Vagina (tissue), 2 donors: ENCODE results near the gene HIBCH. TPM values are rescaled to one million over a fixed set of nuclear protein-coding genes. Genes with fewer than 3 reads are reported as not detected.
"Not testable (repeated sequence)": the region's sequence is repeated elsewhere in the genome, so short reads cannot be mapped to it uniquely, and the experiment has no call there.

Source experiments
- DNase-seq, 2 donors: peaks; one replicate each; pipeline ENCODE4 v3.0.0-alpha.2; 2017; ENCODE audit errors: extremely low spot score in 2 of 2
- H3K27ac ChIP-seq: fragments of 200-600 bp; sonication (generic); one replicate; pipeline ENCODE4 v1.5.1; 2019
- H3K27me3 ChIP-seq: fragments of 200-600 bp; sonication (generic); one replicate; pipeline ENCODE4 v1.5.1; 2019
- H3K36me3 ChIP-seq, 2 donors: fragments of 200-600 bp; sonication (generic); one replicate each; pipeline ENCODE4 v1.5.1; 2017 to 2019
- H3K4me1 ChIP-seq: fragments of 200-600 bp; sonication (generic); one replicate; pipeline ENCODE4 v1.5.1; 2019
- H3K4me3 ChIP-seq, 2 donors: fragments of 200-600 bp; sonication (generic); 1 replicate in 1 of 2; 2 replicates in 1 of 2; pipeline ENCODE4 v1.5.1; 2016 to 2019
- H3K9me3 ChIP-seq: fragments of 200-600 bp; sonication (generic); one replicate; pipeline ENCODE4 v1.5.1; 2019
- POLR2A ChIP-seq, 2 donors: fragments of 450-650 bp; IDR thresholded peaks; one replicate each; pipeline ENCODE4 v1.6.1; 2017; ENCODE audit warnings: antibody characterized with exemption in 2 of 2, mild to moderate bottlenecking in 2 of 2, moderate library complexity in 2 of 2
- POLR2AphosphoS5 ChIP-seq, 2 donors: sonication (generic); formaldehyde crosslinking; IDR thresholded peaks; one replicate each; pipeline ENCODE4 v1.9.0; 2017; ENCODE audit warnings: antibody characterized with exemption in 2 of 2, mild to moderate bottlenecking in 2 of 2, low read depth in 1 of 2; ENCODE audit not compliant: insufficient read depth in 1 of 2
- intact Hi-C: fragments of 100-400 bp; cut with DNase I; formaldehyde crosslinking; loops from one replicate; pipeline ENCODE4 v1.15.1; 2023
- total RNA-seq: library from RNA; depleted of rRNA; stranded (reverse); fragments of >200 nt; gene quantifications from one replicate; pipeline ENCODE4 v1.2.3, GENCODE V29; 2016
- TF ChIP-seq, protein P1 (sequence below), 3 experiments: fragments of 450-650 bp in 2 of 3; fragments of 200-600 bp in 1 of 3; sonication (generic) in 1 of 3; IDR thresholded peaks; one replicate each; pipeline ENCODE4 v1.5.1; 2017 to 2019; ENCODE audit warnings: antibody characterized with exemption in 3 of 3, mild to moderate bottlenecking in 2 of 3, moderate library complexity in 2 of 3

Gene HIBCH
- total RNA-seq, 1 donor from 2014 or later, result 25.0 TPM

DNA sequence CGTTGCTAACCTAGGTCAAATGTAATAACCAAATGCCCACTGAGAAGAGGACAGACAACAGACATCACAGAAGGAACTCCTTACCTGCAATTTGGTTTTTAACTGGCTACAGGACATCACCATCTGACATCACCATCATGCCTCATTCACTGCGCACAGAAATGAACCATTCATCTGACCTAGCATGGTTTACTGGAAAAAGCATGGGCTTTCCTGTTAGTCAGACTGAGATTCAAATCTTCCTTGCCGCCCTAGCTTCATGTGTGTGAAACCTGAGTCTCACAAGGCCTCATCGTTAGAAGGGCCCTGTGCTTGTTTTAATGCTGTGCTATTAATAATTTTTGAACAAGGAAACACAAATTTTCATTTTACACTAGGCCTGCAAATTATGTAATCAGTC, 1.1 kb upstream of the HIBCH start:
- no peak for DNase-seq
- Histone ChIP-seq H3K4me1 (peaks cover 38% of the 10 kb centered on the region), H3K4me3 (no peak overlapping the region), H3K27ac (peak overlapping the region; percentile 98), H3K9me3 (no peaks in the 10 kb centered on the region), H3K27me3 (no peaks in the 10 kb centered on the region), H3K36me3 (no peaks in the 10 kb centered on the region)
- TF ChIP-seq POLR2A (IDR thresholded peaks at IDR 0.05), result no peak
- TF ChIP-seq, protein P1, sequence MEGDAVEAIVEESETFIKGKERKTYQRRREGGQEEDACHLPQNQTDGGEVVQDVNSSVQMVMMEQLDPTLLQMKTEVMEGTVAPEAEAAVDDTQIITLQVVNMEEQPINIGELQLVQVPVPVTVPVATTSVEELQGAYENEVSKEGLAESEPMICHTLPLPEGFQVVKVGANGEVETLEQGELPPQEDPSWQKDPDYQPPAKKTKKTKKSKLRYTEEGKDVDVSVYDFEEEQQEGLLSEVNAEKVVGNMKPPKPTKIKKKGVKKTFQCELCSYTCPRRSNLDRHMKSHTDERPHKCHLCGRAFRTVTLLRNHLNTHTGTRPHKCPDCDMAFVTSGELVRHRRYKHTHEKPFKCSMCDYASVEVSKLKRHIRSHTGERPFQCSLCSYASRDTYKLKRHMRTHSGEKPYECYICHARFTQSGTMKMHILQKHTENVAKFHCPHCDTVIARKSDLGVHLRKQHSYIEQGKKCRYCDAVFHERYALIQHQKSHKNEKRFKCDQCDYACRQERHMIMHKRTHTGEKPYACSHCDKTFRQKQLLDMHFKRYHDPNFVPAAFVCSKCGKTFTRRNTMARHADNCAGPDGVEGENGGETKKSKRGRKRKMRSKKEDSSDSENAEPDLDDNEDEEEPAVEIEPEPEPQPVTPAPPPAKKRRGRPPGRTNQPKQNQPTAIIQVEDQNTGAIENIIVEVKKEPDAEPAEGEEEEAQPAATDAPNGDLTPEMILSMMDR (IDR thresholded peaks at IDR 0.05), result no peak
- no peak for TF ChIP-seq POLR2AphosphoS5 (IDR thresholded peaks at IDR 0.05; ENCODE audit: insufficient read depth in 1 of 2, low read depth in 1 of 2)
- intact Hi-C loops, result no loop called here

DNA sequence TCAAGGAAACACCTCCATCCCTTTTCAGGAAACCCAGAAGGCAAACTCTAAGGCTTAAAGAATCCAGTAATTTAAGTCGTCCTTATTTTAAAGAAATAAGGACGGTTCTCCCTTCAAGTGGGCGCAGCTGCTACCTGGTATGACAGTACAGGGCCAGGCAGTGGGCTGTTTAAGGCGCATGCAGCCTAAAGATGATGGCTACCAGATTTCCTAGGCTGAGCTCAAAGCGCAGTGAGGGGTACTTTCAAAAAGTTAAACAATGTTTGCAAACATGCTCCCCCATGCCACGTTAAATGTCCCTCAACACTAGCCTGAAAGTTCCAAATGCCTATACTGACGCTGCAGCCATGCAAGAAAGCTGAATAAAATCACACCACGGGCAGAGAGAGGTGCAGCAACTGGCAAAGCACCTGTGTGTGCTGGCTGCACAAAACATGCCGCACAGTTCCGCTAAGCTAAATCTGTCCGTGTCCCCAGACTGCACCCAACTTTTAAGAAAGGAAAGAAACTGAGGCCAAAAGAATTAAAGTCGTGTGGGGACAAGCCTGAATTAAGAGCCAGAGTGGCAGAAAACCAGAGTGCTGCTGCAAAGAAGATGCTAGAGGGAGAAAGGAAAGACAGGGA, 583 bp downstream of the HIBCH start:
- DNase-seq, result no peak
- Histone ChIP-seq H3K4me1 (peaks cover 52% of the 10 kb centered on the region), H3K4me3 (peak overlapping the region; percentile 83 to 84), H3K9me3 (no peaks in the 10 kb centered on the region), H3K27ac (peak overlapping the region; percentile 98), H3K36me3 (no peaks in the 10 kb centered on the region), H3K27me3 (no peaks in the 10 kb centered on the region)
- TF ChIP-seq, protein P1 (IDR thresholded peaks at IDR 0.05), result no peak
- TF ChIP-seq POLR2A (IDR thresholded peaks at IDR 0.05), result no peak
- no peak for TF ChIP-seq POLR2AphosphoS5 (IDR thresholded peaks at IDR 0.05; ENCODE audit: insufficient read depth in 1 of 2, low read depth in 1 of 2)
- intact Hi-C loops, result no loop called here

GRCh38 chr2:190318514-190318913, 1.1 kb downstream of the HIBCH start:
- H3K4me3 ChIP-seq, result peak overlapping the region; percentile 83 to 84
- TF ChIP-seq POLR2A (IDR thresholded peaks at IDR 0.05), result no peak
- no peak for TF ChIP-seq POLR2AphosphoS5 (IDR thresholded peaks at IDR 0.05; ENCODE audit: insufficient read depth in 1 of 2, low read depth in 1 of 2)
- TF ChIP-seq, protein P1 (IDR thresholded peaks at IDR 0.05), result no peak
- peaks cover 56% of the 10 kb centered on the region for H3K4me1 ChIP-seq
- H3K36me3 ChIP-seq, result no peaks in the 10 kb centered on the region
- no peaks in the 10 kb centered on the region for H3K27me3 ChIP-seq
- no peaks in the 10 kb centered on the region for H3K9me3 ChIP-seq
- peak overlapping the region; percentile 98 for H3K27ac ChIP-seq
- intact Hi-C loops, result no loop called here
- DNase-seq, result no peak

- Histone ChIP-seq H3K27ac (peak overlapping the region; percentile 24), H3K36me3 (no peaks in the 10 kb centered on the region), H3K4me3 (no peak overlapping the region), H3K9me3 (no peaks in the 10 kb centered on the region), H3K4me1 (peaks cover 68% of the 10 kb centered on the region), H3K27me3 (no peaks in the 10 kb centered on the region)
- intact Hi-C loops, result no loop called here
- TF ChIP-seq, protein P1 (IDR thresholded peaks at IDR 0.05), result no peak
- no peak for TF ChIP-seq POLR2A (IDR thresholded peaks at IDR 0.05)
- TF ChIP-seq POLR2AphosphoS5 (IDR thresholded peaks at IDR 0.05; ENCODE audit: insufficient read depth in 1 of 2, low read depth in 1 of 2), result no peak
- no peak for DNase-seq
Observed at GRCh38 chr2:190315273-190315672, 4.4 kb downstream of the HIBCH start.

DNA sequence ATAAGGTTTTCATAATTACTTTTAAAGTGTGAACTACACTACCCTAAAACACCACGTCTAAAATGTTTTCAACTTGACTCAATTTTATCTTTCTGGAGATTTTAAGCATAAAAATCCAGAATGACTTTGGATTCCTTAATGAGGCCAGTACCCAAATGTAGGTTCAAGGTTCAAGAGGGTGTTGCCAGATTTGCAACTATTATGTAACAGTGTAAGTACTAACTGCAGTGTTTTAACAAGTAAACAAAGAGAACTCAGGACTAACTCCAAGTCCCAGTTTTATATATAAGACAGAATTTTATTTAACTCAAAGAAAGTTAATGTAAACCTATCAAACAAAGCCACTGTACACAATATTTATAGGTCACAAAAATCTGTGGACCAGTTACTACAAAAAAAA, 5.7 kb downstream of the HIBCH start:
- intact Hi-C loops, result no loop called here
- Histone ChIP-seq H3K27me3 (no peaks in the 10 kb centered on the region), H3K4me3 (no peak overlapping the region), H3K27ac (no peak overlapping the region), H3K4me1 (peaks cover 61% of the 10 kb centered on the region), H3K9me3 (no peaks in the 10 kb centered on the region), H3K36me3 (peaks cover 0 to 5% of the 10 kb centered on the region in 2 donors)
- TF ChIP-seq POLR2A (IDR thresholded peaks at IDR 0.05), result no peak
- DNase-seq, result no peak

- DNase-seq, H3K36me3 ChIP-seq, H3K4me3 ChIP-seq, H3K9me3 ChIP-seq, intact Hi-C loops, H3K27me3 ChIP-seq, H3K27ac ChIP-seq: not testable (repeated sequence)
- peaks cover 48% of the 10 kb centered on the region for H3K4me1 ChIP-seq
Observed at GRCh38 chr2:190312635-190313025, 7.0 kb downstream of the HIBCH start.
